ENCODE data around the gene GPR31.

GPR31 gene

GRCh38 chr6:167122041-167122826 is 35.5 kb downstream of the GPR31 start:
- no peak for DNase-seq (ENCODE audit: low read depth, low spot score)
- no peak overlapping the region for H3K27ac ChIP-seq

- DNase-seq (ENCODE audit: low read depth, low spot score) = no peak
- no peak overlapping the region for H3K27ac ChIP-seq
Measured at GRCh38 chr6:167121335-167121841, 36.4 kb downstream of the GPR31 start.

- no peak for DNase-seq (ENCODE audit: low read depth, low spot score)
- no peak overlapping the region for H3K27ac ChIP-seq
Measured at GRCh38 chr6:167120583-167120903, 37.2 kb downstream of the GPR31 start.

- no peak overlapping the region for H3K27ac ChIP-seq
- no peak for DNase-seq (ENCODE audit: low read depth, low spot score)
Measured at GRCh38 chr6:167119670-167120582, 37.9 kb downstream of the GPR31 start.

- no peak for DNase-seq (ENCODE audit: low read depth, low spot score)
- no peak overlapping the region for H3K27ac ChIP-seq
Measured at GRCh38 chr6:167118839-167119238, 38.9 kb downstream of the GPR31 start.

GRCh38 chr6:167118006-167118405 is 39.8 kb downstream of the GPR31 start:
- DNase-seq (ENCODE audit: low read depth, low spot score) = no peak
- no peak overlapping the region for H3K27ac ChIP-seq

GRCh38 chr6:167116838-167117228 is 40.9 kb downstream of the GPR31 start:
- no peak for DNase-seq (ENCODE audit: low read depth, low spot score)
- H3K27ac ChIP-seq = no peak overlapping the region

- no peak overlapping the region for H3K27ac ChIP-seq
- no peak for DNase-seq (ENCODE audit: low read depth, low spot score)
Measured at GRCh38 chr6:167116109-167116837, 41.5 kb downstream of the GPR31 start.

GRCh38 chr6:167115054-167115453 is 42.7 kb downstream of the GPR31 start:
- H3K27ac ChIP-seq = no peak overlapping the region

GRCh38 chr6:167113935-167114910 is 43.6 kb downstream of the GPR31 start:
- no peak overlapping the region for H3K27ac ChIP-seq
- DNase-seq (ENCODE audit: low read depth, low spot score) = no peak

More at GRCh38 chr6:167115054-167115453, 42.7 kb downstream of the GPR31 start:
- no peak for DNase-seq (ENCODE audit: low read depth, low spot score)

GRCh38 chr6:167113047-167113754 is 44.6 kb downstream of the GPR31 start:
- no peak for DNase-seq (ENCODE audit: low read depth, low spot score)
- no peak overlapping the region for H3K27ac ChIP-seq

GRCh38 chr6:167112421-167112820 is 45.4 kb downstream of the GPR31 start:
- no peak for DNase-seq (ENCODE audit: low read depth, low spot score)
- no peak overlapping the region for H3K27ac ChIP-seq

GRCh38 chr6:167111597-167111996 is 46.2 kb downstream of the GPR31 start:
- DNase-seq (ENCODE audit: low read depth, low spot score) = no peak
- no peak overlapping the region for H3K27ac ChIP-seq

- H3K27ac ChIP-seq = no peak overlapping the region
- no peak for DNase-seq (ENCODE audit: low read depth, low spot score)
Measured at GRCh38 chr6:167109651-167110050, 48.1 kb downstream of the GPR31 start.

GRCh38 chr6:167108278-167108677 is 49.5 kb downstream of the GPR31 start:
- no peak for DNase-seq (ENCODE audit: low read depth, low spot score)
- no peak overlapping the region for H3K27ac ChIP-seq

- H3K27ac ChIP-seq = no peak overlapping the region
- DNase-seq (ENCODE audit: low read depth, low spot score) = no peak
Measured at GRCh38 chr6:167107787-167108186, 50.0 kb downstream of the GPR31 start.

- DNase-seq (ENCODE audit: low read depth, low spot score) = no peak
- H3K27ac ChIP-seq = no peak overlapping the region
Measured at GRCh38 chr6:167106406-167106805, 51.4 kb downstream of the GPR31 start.

Measured in epithelial cell of prostate (primary cell).